Measurements from ENCODE around the gene STEAP2. TPM values are rescaled to one million over a fixed set of nuclear protein-coding genes. Genes with fewer than 3 reads are reported as not detected.
A peak's percentile ranks its signal among the peaks of the same experiment; 100 is the strongest.
"Not testable (repeated sequence)": the region's sequence is repeated elsewhere in the genome, so short reads cannot be mapped to it uniquely, and the experiment has no call there.

STEAP2 gene
- total RNA-seq, 4 donors from 2014 or later: 17.3 to 61.5 (median 20.6) TPM

GRCh38 chr7:90181485-90181884 lies 30.1 kb upstream of the STEAP2 start:
- no peak overlapping the region for H3K27ac ChIP-seq
- H3K4me3 ChIP-seq: no peak overlapping the region
- H3K9me3 ChIP-seq: no peaks in the 10 kb centered on the region
- no peak for DNase-seq (ENCODE audit: low spot score in 2 of 2)
- no peaks in the 10 kb centered on the region for H3K27me3 ChIP-seq
- H3K36me3 ChIP-seq: no peaks in the 10 kb centered on the region
- H3K4me1 ChIP-seq: peaks cover 0 to 14% (median 2%) of the 10 kb centered on the region in 4 donors
- no peak for TF ChIP-seq POLR2A (IDR thresholded peaks at IDR 0.05)
- no peak for TF ChIP-seq EP300 (IDR thresholded peaks at IDR 0.05)
- TF ChIP-seq CTCF (IDR thresholded peaks at IDR 0.05): no peak

- H3K4me1 ChIP-seq; DNase-seq (ENCODE audit: low spot score in 2 of 2); H3K27ac ChIP-seq; H3K9me3 ChIP-seq; H3K4me3 ChIP-seq; H3K36me3 ChIP-seq; H3K27me3 ChIP-seq: not testable (repeated sequence)
- WGBS, 2 donors: 72 to 86% methylated on average over 4 of the region's 4 CpGs
Measured at GRCh38 chr7:90186290-90186689, 25.2 kb upstream of the STEAP2 start.

GRCh38 chr7:90187507-90188050 lies 24.0 kb upstream of the STEAP2 start:
- no peaks in the 10 kb centered on the region for H3K4me1 ChIP-seq
- no peak for DNase-seq (ENCODE audit: low spot score in 2 of 2)
- no peak overlapping the region for H3K4me3 ChIP-seq
- H3K27me3 ChIP-seq: no peaks in the 10 kb centered on the region
- no peaks in the 10 kb centered on the region for H3K36me3 ChIP-seq
- no peaks in the 10 kb centered on the region for H3K9me3 ChIP-seq
- no peak overlapping the region for H3K27ac ChIP-seq
- TF ChIP-seq POLR2A (IDR thresholded peaks at IDR 0.05): no peak
- no peak for TF ChIP-seq CTCF (IDR thresholded peaks at IDR 0.05)
- no peak for TF ChIP-seq EP300 (IDR thresholded peaks at IDR 0.05)

GRCh38 chr7:90188281-90188680 lies 23.3 kb upstream of the STEAP2 start:
- no peak for TF ChIP-seq POLR2A (IDR thresholded peaks at IDR 0.05)
- TF ChIP-seq CTCF (IDR thresholded peaks at IDR 0.05): no peak
- WGBS, 2 donors: 55 to 60% methylated on average over 2 of the region's 2 CpGs

GRCh38 chr7:90190995-90191394 lies 20.5 kb upstream of the STEAP2 start:
- no peak overlapping the region for H3K4me3 ChIP-seq
- no peak for TF ChIP-seq EP300 (IDR thresholded peaks at IDR 0.05)
- TF ChIP-seq POLR2A (IDR thresholded peaks at IDR 0.05): no peak
- no peaks in the 10 kb centered on the region for H3K27me3 ChIP-seq
- H3K27ac ChIP-seq: no peak overlapping the region
- H3K9me3 ChIP-seq: no peaks in the 10 kb centered on the region
- no peaks in the 10 kb centered on the region for H3K36me3 ChIP-seq
- DNase-seq (ENCODE audit: low spot score in 2 of 2): no peak
- no peaks in the 10 kb centered on the region for H3K4me1 ChIP-seq

More at GRCh38 chr7:90188281-90188680, 23.3 kb upstream of the STEAP2 start:
- Histone ChIP-seq H3K4me3 (no peak overlapping the region), H3K27ac (peak overlapping the region in 1 of 4 donors; percentile 12), H3K36me3 (no peaks in the 10 kb centered on the region), H3K9me3 (no peaks in the 10 kb centered on the region), H3K27me3 (no peaks in the 10 kb centered on the region), H3K4me1 (no peaks in the 10 kb centered on the region)
- no peak for DNase-seq (ENCODE audit: low spot score in 2 of 2)

GRCh38 chr7:90191648-90192047 lies 19.9 kb upstream of the STEAP2 start:
- 56 to 83% methylated on average over 1 of the region's 1 CpG for WGBS, 2 donors
- Histone ChIP-seq H3K36me3 (no peaks in the 10 kb centered on the region), H3K4me1 (no peaks in the 10 kb centered on the region), H3K4me3 (no peak overlapping the region), H3K27me3 (no peaks in the 10 kb centered on the region), H3K27ac (no peak overlapping the region), H3K9me3 (no peaks in the 10 kb centered on the region)
- TF ChIP-seq EP300 (IDR thresholded peaks at IDR 0.05) (no peak), POLR2A (IDR thresholded peaks at IDR 0.05) (no peak), CTCF (IDR thresholded peaks at IDR 0.05) (no peak)
- no peak for DNase-seq (ENCODE audit: low spot score in 2 of 2)
